Ishikawa (cell line): ENCODE data around the gene FRMPD2.

Experiments
- CEBPB ChIP-seq: IDR thresholded peaks from 2 replicates; pipeline ENCODE4 v1.6.1; 2012
- CREB1 ChIP-seq: IDR thresholded peaks from 2 replicates; pipeline ENCODE4 v1.6.1; 2012; ENCODE audit warnings: low read depth
- EGR1 ChIP-seq: IDR thresholded peaks from 2 replicates; pipeline ENCODE4 v1.6.1; 2012
- EP300 ChIP-seq: IDR thresholded peaks from 2 replicates; pipeline ENCODE4 v1.6.1; 2012; ENCODE audit warnings: borderline replicate concordance
- FOXM1 ChIP-seq: IDR thresholded peaks from 2 replicates; pipeline ENCODE4 v1.6.1; 2012; ENCODE audit warnings: low read depth, borderline replicate concordance
- NFIC ChIP-seq: IDR thresholded peaks from 2 replicates; pipeline ENCODE4 v1.6.1; 2012
- RAD21 ChIP-seq: IDR thresholded peaks from 2 replicates; pipeline ENCODE4 v1.6.1; 2012; ENCODE audit warnings: low read depth
- TAF1 ChIP-seq: IDR thresholded peaks from 2 replicates; pipeline ENCODE4 v1.6.1; 2012; ENCODE audit warnings: low read depth, mild to moderate bottlenecking
- TCF12 ChIP-seq: IDR thresholded peaks from 2 replicates; pipeline ENCODE4 v1.6.1; 2012; ENCODE audit warnings: low read depth
- TEAD4 ChIP-seq: IDR thresholded peaks from 2 replicates; pipeline ENCODE4 v1.6.1; 2012
- YY1 ChIP-seq: IDR thresholded peaks from 2 replicates; pipeline ENCODE4 v1.6.1; 2012; ENCODE audit warnings: low read depth
- ZBTB7A ChIP-seq: IDR thresholded peaks from 2 replicates; pipeline ENCODE4 v1.6.1; 2012; ENCODE audit warnings: low read depth
- TF ChIP-seq, protein P1 (sequence below): IDR thresholded peaks from 2 replicates; pipeline ENCODE4 v1.6.1; 2012
- TF ChIP-seq, protein P2 (sequence below): IDR thresholded peaks from 2 replicates; pipeline ENCODE4 v1.6.1; 2012
- TF ChIP-seq, protein P3 (sequence below): IDR thresholded peaks from 2 replicates; pipeline ENCODE4 v1.6.1; 2012; ENCODE audit warnings: low read depth, mild to moderate bottlenecking

FRMPD2 gene

DNA sequence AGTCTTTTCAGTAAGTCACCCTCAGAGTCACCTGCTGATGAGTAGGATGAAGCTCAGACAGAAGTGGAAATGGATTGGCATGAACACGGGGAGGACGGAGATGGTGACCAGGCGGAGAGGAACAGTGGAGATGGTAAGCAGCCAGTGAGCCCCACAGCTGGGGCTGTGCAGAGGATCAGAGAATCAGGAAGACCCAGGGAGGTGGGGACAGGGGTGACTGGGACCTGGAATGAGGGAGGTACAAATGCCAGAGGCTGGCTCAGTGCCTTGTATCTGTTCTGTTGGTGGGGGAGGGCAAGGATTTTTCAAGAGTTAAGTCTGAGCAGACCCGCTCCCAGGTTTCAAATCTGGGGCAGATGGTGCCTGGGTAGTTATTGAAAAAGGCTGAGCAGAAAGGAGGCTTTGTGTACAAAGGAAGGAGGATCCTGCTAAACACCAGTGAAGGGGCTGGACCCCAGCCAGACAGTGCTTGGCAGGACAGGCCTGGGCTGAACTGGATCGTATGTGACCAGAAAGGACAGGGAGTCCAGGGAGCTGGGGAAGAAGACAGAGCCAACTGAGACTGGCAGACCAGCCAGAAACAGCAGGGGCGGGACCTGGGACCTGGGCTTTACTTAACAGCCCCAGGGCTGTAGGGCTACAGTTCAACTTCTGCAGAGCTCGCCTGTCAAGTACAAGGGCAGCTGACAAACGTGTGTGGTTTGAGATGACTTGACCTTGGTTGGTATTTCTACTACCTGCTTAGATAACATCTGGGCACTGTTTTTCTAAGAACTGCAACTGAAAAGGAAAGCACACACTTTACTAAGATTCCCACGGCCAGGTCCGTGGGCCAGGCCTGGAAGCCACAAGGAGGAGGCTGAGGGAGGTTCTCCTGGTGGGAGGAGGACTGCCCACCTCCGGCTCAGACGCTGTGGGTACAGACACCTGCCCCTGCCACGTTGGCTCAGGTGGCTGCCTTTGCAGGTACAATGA lies 13.2 kb upstream of the FRMPD2 start:
- TF ChIP-seq ZBTB7A (no peak), YY1 (no peak), RAD21 (no peak), NFIC (no peak), EGR1 (no peak), TEAD4 (no peak), TCF12 (no peak), TAF1 (no peak), CEBPB (no peak), FOXM1 (no peak)

DNA sequence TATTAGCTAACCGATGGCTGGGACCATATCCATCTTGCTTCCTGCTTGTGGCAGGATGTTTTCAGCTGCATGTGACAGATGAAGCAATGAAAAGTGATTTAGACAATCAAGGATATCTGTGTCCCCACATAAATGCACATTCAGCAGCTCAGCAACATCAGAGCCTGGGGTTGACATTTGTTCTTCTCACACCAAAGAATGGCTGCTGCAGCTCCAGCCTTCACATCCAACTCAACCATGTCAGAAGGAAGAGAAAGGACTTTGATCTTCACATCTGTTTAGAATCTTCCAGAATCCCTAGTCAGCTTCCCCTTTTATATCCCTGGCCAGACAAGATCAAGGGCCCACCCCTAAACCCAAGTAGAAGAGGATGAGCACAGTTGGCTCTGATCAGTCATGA lies 11.9 kb upstream of the FRMPD2 start:
- TF ChIP-seq CREB1 (no peak), CEBPB (no peak)

DNA sequence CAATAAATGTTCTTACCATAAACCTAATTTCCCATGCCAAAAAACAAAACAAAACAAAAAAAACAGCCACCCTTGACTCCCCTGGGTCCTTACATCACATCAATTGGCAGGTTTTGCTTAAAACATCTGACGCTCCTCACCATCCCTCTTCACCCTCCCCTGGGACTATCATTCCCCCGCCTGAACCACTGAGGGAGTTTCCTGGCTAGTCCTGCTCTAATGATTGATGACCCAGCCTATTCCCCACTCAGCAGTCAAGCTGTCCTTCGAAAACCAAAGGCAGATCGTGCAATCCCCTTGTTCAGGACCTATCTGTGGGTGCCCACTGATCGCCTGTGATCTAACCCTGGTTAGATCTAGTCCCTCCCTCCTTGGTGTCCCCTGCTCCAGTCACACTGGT lies 11.2 kb upstream of the FRMPD2 start:
- no peak for TF ChIP-seq YY1
- TF ChIP-seq, protein P1, sequence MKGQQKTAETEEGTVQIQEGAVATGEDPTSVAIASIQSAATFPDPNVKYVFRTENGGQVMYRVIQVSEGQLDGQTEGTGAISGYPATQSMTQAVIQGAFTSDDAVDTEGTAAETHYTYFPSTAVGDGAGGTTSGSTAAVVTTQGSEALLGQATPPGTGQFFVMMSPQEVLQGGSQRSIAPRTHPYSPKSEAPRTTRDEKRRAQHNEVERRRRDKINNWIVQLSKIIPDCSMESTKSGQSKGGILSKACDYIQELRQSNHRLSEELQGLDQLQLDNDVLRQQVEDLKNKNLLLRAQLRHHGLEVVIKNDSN, result no peak
- no peak for TF ChIP-seq FOXM1
- no peak for TF ChIP-seq CEBPB
- no peak for TF ChIP-seq ZBTB7A
- no peak for TF ChIP-seq EP300
- TF ChIP-seq EGR1, result no peak
- no peak for TF ChIP-seq TAF1
- TF ChIP-seq, protein P2, sequence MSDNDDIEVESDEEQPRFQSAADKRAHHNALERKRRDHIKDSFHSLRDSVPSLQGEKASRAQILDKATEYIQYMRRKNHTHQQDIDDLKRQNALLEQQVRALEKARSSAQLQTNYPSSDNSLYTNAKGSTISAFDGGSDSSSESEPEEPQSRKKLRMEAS, result no peak
- TF ChIP-seq, protein P3, sequence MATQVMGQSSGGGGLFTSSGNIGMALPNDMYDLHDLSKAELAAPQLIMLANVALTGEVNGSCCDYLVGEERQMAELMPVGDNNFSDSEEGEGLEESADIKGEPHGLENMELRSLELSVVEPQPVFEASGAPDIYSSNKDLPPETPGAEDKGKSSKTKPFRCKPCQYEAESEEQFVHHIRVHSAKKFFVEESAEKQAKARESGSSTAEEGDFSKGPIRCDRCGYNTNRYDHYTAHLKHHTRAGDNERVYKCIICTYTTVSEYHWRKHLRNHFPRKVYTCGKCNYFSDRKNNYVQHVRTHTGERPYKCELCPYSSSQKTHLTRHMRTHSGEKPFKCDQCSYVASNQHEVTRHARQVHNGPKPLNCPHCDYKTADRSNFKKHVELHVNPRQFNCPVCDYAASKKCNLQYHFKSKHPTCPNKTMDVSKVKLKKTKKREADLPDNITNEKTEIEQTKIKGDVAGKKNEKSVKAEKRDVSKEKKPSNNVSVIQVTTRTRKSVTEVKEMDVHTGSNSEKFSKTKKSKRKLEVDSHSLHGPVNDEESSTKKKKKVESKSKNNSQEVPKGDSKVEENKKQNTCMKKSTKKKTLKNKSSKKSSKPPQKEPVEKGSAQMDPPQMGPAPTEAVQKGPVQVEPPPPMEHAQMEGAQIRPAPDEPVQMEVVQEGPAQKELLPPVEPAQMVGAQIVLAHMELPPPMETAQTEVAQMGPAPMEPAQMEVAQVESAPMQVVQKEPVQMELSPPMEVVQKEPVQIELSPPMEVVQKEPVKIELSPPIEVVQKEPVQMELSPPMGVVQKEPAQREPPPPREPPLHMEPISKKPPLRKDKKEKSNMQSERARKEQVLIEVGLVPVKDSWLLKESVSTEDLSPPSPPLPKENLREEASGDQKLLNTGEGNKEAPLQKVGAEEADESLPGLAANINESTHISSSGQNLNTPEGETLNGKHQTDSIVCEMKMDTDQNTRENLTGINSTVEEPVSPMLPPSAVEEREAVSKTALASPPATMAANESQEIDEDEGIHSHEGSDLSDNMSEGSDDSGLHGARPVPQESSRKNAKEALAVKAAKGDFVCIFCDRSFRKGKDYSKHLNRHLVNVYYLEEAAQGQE, result no peak
- no peak for TF ChIP-seq NFIC
- no peak for TF ChIP-seq RAD21
- TF ChIP-seq TCF12, result no peak
- no peak for TF ChIP-seq CREB1
- TF ChIP-seq TEAD4, result no peak

DNA sequence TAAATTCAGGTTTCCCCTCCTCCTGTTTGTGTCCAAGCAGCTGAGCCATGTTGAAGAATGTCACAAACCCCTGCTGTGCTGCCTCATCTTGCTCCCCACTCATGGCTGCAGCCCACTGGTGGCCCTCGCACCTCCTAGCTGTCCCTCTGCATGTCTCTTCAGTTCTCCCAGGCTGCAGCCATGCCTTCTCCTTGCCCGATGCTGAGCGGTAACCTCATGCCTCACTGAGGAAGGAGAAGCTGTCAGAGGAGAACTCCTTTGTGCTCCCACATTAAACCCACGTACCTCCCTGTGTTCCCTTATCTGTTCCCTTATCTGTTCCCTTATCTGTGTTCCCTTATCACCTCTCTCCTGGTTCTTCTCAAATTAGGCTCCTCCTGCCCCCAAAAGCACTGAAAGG lies 10.3 kb upstream of the FRMPD2 start:
- TF ChIP-seq TEAD4 (no peak), CEBPB (no peak), TCF12 (no peak), FOXM1 (no peak)

DNA sequence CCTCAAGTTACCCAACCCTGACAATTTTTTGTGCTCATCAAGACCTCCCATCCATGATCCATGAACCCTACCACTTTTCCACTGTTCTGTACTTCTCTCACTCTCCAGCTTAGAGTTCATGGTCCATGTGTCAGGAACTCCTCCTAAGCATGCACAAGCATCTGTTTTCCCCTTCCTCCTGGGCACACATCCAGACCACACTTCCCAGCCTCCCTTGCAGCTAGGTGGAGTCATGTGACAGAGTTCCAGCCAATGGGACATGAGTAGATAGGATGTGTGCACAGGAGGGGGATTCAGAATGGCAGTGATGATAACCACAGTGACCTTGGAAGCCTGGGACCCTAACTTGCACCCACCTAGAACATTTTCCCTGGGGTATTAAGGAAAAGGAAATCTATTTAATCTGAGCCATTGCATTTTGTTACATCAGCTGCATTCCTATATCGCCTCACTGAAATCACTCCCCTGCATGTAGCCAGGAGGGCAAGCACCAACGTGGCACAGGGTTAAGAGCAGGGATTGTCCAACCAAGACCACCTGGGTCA lies 9.6 kb upstream of the FRMPD2 start:
- TF ChIP-seq, protein P3, result no peak
- TF ChIP-seq, protein P1, result peak; percentile 56

DNA sequence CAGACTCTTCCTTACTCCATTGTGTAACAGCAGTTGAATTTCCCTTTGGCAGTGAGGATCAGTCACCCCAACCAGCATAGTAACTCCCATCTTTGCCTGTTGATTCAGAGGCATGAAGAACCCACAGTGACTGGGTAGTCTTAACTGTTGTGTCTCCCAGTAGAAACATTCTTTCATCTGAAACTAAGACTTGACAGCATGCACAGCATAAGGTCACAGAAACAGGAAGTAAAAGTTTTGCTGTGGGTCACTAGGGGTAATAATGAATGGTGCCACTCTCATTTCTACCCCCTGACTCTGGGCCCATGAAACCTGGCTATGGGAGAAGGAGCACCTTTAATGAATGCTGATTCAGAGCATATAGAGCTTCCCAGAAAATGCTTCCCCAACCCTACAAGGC lies 8.3 kb upstream of the FRMPD2 start:
- no peak for TF ChIP-seq TAF1
- TF ChIP-seq, protein P1, result no peak
- TF ChIP-seq, protein P3, result no peak
- TF ChIP-seq RAD21, result no peak
- no peak for TF ChIP-seq YY1
- no peak for TF ChIP-seq ZBTB7A
- no peak for TF ChIP-seq CEBPB
